Measurements from ENCODE around the gene LAMTOR4.

The LAMTOR4 gene

GRCh38 chr7:100106633-100107032 is 42.1 kb upstream of the LAMTOR4 start:
- H3K4me3 ChIP-seq (ENCODE audit: low read depth, low read length) = no peak overlapping the region
- no peak for DNase-seq (ENCODE audit: low read depth)
- no peak for TF ChIP-seq CTCF (conservative IDR thresholded peaks at IDR 0.05; ENCODE audit: low read depth, low read length)

GRCh38 chr7:100107125-100107737 is 41.5 kb upstream of the LAMTOR4 start:
- no peak for DNase-seq (ENCODE audit: low read depth)
- H3K4me3 ChIP-seq (ENCODE audit: low read depth, low read length) = no peak overlapping the region
- no peak for TF ChIP-seq CTCF (conservative IDR thresholded peaks at IDR 0.05; ENCODE audit: low read depth, low read length)

GRCh38 chr7:100107890-100108289 is 40.8 kb upstream of the LAMTOR4 start:
- no peak overlapping the region for H3K4me3 ChIP-seq (ENCODE audit: low read depth, low read length)
- TF ChIP-seq CTCF (conservative IDR thresholded peaks at IDR 0.05; ENCODE audit: low read depth, low read length) = no peak
- no peak for DNase-seq (ENCODE audit: low read depth)

- no peak overlapping the region for H3K4me3 ChIP-seq (ENCODE audit: low read depth, low read length)
- peak; percentile 23 for TF ChIP-seq CTCF (conservative IDR thresholded peaks at IDR 0.05; ENCODE audit: low read depth, low read length)
- DNase-seq (ENCODE audit: low read depth) = no peak
Observed at GRCh38 chr7:100109521-100110163, 39.1 kb upstream of the LAMTOR4 start.

GRCh38 chr7:100111156-100111555 is 37.6 kb upstream of the LAMTOR4 start:
- no peak for DNase-seq (ENCODE audit: low read depth)
- no peak overlapping the region for H3K4me3 ChIP-seq (ENCODE audit: low read depth, low read length)
- no peak for TF ChIP-seq CTCF (conservative IDR thresholded peaks at IDR 0.05; ENCODE audit: low read depth, low read length)

GRCh38 chr7:100111914-100112313 is 36.8 kb upstream of the LAMTOR4 start:
- H3K4me3 ChIP-seq (ENCODE audit: low read depth, low read length) = no peak overlapping the region
- no peak for DNase-seq (ENCODE audit: low read depth)
- TF ChIP-seq CTCF (conservative IDR thresholded peaks at IDR 0.05; ENCODE audit: low read depth, low read length) = no peak

- no peak for TF ChIP-seq CTCF (conservative IDR thresholded peaks at IDR 0.05; ENCODE audit: low read depth, low read length)
- no peak for DNase-seq (ENCODE audit: low read depth)
- H3K4me3 ChIP-seq (ENCODE audit: low read depth, low read length) = no peak overlapping the region
Observed at GRCh38 chr7:100115026-100115425, 33.7 kb upstream of the LAMTOR4 start.

Measured in choroid plexus epithelial cell (primary cell).